Activated T-cell treated with anti-CD3 and anti-CD28 coated beads, Interleukin-2, amount 50 U/mL, for 4 hours (primary cell): Measurements from ENCODE around the gene EFNA5. TPM values are rescaled to one million over a fixed set of nuclear protein-coding genes. Genes with fewer than 3 reads are reported as not detected.

ENCODE experiments used
- ATAC-seq, 2 donors: fragments of 200-7000 bp; cut with Tn5 transposase; one replicate each; pipeline ENCODE4 v1.10.0; 2021
- DNase-seq: peaks from one replicate; pipeline ENCODE4 v3.0.0-alpha.2; 2020
- H3K27me3 Mint-ChIP-seq: one replicate; pipeline ENCODE4 v1.8.0; 2021; ENCODE audit warnings: low read depth, mixed read lengths
- H3K36me3 Mint-ChIP-seq: one replicate; pipeline ENCODE4 v1.8.0; 2022; ENCODE audit warnings: mixed read lengths; ENCODE audit not compliant: insufficient read depth
- H3K4me1 Mint-ChIP-seq: one replicate; pipeline ENCODE4 v1.8.0; 2021; ENCODE audit warnings: low read depth, mixed read lengths
- H3K4me3 Mint-ChIP-seq: one replicate; pipeline ENCODE4 v1.8.0; 2021; ENCODE audit warnings: mild to moderate bottlenecking, moderate library complexity, mixed read lengths
- H3K9me3 Mint-ChIP-seq: one replicate; pipeline ENCODE4 v1.8.0; 2021; ENCODE audit warnings: mixed read lengths
- total RNA-seq, 3 donors: library from RNA; stranded (reverse); gene quantifications; one replicate each; pipeline ENCODE4 v1.2.1, GENCODE V29; 2021

EFNA5 gene
- total RNA-seq, 3 donors from 2014 or later: 0.13 to 0.24 TPM; not detected in 1

DNA sequence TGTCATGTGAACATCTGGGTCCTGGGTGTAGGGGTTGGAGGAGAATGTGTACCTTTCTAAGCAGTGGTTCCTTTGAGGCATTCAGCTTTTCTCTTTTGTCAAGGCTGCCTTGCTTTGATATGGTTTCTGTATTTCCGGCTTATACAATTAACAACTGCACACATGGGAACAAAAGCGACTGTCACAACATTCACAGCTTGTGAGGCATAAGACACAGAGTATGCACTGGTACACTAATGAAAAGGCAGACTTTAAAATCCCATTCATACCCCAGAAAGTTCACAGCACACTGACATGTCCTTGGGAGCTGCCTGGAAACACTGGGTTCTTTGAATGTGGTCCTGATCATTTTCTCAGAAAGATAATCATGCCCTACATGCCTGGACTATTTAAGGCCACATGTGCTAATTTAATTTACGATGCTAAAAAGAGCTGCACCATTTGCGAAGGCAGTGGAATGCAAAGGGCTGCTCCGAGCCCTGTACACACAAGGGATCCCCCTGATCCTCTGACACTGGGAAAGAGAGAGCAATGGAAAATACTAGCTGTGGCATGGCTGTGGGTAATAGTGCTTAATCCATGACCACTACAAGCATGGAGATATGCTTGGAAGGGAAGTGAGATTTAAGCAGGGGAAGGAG lies 131.8 kb downstream of the EFNA5 start:
- H3K36me3 Mint-ChIP-seq: no peaks in the 10 kb centered on the region
- no peaks in the 10 kb centered on the region for H3K27me3 Mint-ChIP-seq
- ATAC-seq: no peak
- DNase-seq: no peak
- no peaks in the 10 kb centered on the region for H3K9me3 Mint-ChIP-seq
- peaks cover 9% of the 10 kb centered on the region for H3K4me1 Mint-ChIP-seq
- H3K4me3 Mint-ChIP-seq: no peak overlapping the region

DNA sequence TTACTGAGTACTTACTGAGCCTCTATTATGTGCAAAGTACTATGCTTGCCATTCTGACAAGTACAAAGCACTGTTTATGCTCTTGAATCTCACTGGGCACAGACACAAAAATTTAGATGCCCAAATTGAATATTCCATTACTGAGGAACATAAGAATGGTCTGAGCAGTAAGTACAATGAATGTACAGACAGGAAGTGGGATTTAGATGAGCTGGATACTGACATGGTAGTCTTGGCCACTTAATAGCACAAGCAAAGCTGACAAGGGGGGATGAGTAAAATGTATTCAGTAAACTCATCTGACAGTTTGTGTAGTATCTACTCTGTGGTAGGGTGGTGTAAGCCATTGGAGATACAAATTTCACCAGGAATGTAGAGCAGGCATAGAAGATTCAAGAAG lies 132.4 kb downstream of the EFNA5 start:
- Mint-ChIP-seq H3K36me3 (no peaks in the 10 kb centered on the region), H3K9me3 (no peaks in the 10 kb centered on the region), H3K27me3 (no peaks in the 10 kb centered on the region), H3K4me1 (peaks cover 9% of the 10 kb centered on the region), H3K4me3 (no peak overlapping the region)
- ATAC-seq (no peak), DNase-seq (no peak)

DNA sequence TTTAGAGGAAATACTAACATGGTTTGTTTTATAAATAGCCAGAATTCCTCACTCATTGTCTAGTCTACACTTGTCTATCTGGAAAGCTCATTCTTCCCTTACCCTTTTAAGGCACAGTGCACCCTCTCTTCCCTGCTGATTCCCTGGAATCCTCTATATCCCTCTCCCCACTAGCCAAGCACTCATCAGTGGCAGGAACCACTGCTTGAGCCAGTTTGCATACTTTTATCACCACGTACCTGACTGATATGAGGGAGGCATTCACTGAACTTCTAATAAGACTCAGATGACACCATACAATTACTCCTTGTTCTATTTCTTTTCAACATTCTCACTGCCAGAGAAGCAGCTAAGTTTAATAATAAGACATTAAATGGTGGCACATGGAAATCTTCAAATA lies 134.9 kb downstream of the EFNA5 start:
- no peak for DNase-seq
- Mint-ChIP-seq H3K9me3 (no peaks in the 10 kb centered on the region), H3K4me1 (peaks cover 9% of the 10 kb centered on the region), H3K27me3 (no peaks in the 10 kb centered on the region), H3K36me3 (no peaks in the 10 kb centered on the region), H3K4me3 (no peak overlapping the region)
- no peak for ATAC-seq

GRCh38 chr5:107533910-107534876 lies 136.5 kb downstream of the EFNA5 start:
- Mint-ChIP-seq H3K4me3 (no peak overlapping the region), H3K27me3 (no peaks in the 10 kb centered on the region), H3K9me3 (no peaks in the 10 kb centered on the region), H3K4me1 (peaks cover 9% of the 10 kb centered on the region), H3K36me3 (no peaks in the 10 kb centered on the region)
- ATAC-seq: no peak
- no peak for DNase-seq

DNA sequence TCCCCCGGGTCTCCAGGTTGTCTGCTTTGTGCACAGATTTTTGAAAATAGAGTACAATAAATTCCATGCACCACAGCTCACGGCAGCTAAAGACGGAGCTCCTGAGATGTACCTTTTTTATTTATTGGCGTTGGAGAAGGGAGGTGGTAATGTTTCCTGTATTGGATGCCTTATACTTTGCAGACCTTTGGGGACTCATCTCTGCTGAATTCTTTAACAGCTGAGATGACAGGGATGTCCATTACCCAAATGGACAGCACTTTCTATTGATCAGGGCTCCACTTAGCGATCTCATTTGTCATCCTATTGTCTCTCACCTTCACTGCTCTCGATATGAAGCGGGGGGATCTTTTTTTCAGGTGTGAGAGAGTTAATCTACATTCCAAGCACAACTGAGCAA lies 137.8 kb downstream of the EFNA5 start:
- H3K4me1 Mint-ChIP-seq: peaks cover 2% of the 10 kb centered on the region
- no peaks in the 10 kb centered on the region for H3K9me3 Mint-ChIP-seq
- ATAC-seq: no peak
- no peaks in the 10 kb centered on the region for H3K27me3 Mint-ChIP-seq
- no peak for DNase-seq
- no peaks in the 10 kb centered on the region for H3K36me3 Mint-ChIP-seq
- H3K4me3 Mint-ChIP-seq: no peak overlapping the region

GRCh38 chr5:107532169-107532878 lies 138.4 kb downstream of the EFNA5 start:
- H3K4me1 Mint-ChIP-seq: no peaks in the 10 kb centered on the region
- DNase-seq (no peak), ATAC-seq (no peak)
- no peaks in the 10 kb centered on the region for H3K36me3 Mint-ChIP-seq
- H3K4me3 Mint-ChIP-seq: no peak overlapping the region
- H3K9me3 Mint-ChIP-seq: no peaks in the 10 kb centered on the region
- H3K27me3 Mint-ChIP-seq: no peaks in the 10 kb centered on the region

DNA sequence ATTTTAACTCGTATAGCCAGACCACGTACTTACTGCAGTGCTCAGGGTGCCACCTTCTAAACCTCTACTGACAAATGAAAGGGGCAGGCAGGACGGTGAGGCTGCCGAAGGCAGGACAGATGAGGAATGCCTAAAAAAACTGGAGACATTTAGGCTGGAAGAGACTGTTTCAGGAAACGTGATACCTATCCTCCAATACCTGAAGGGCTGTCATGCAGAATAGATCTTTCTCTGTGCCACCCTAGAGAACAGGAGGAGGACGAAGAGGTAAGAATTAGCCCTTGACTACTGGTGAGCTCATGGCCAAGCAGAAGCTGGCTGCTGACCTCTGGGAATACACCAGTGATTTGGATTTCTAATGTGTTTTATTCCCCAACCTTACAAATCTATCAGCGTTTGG lies 139.4 kb downstream of the EFNA5 start:
- no peaks in the 10 kb centered on the region for H3K36me3 Mint-ChIP-seq
- H3K9me3 Mint-ChIP-seq: no peaks in the 10 kb centered on the region
- no peak overlapping the region for H3K4me3 Mint-ChIP-seq
- DNase-seq: no peak
- no peaks in the 10 kb centered on the region for H3K4me1 Mint-ChIP-seq
- ATAC-seq: no peak
- H3K27me3 Mint-ChIP-seq: no peaks in the 10 kb centered on the region

DNA sequence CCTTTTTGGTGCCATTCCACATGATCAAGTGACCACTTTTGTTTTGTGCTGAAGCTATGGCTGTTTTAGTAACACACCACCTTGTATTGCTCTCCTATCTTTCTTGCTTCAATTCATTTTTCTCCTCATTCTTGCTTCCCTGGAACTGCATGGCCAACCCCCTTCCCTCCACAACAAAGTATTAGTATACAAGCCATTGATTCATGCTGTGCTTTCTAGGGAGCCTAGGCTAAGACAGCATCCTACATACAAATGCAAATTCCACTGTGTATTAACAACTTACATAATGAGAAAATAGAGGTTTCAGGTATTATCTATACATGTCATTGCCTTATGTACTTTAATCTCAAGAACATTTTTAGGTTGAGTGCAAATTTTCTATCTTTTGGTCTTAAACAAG lies 141.1 kb downstream of the EFNA5 start:
- no peaks in the 10 kb centered on the region for H3K36me3 Mint-ChIP-seq
- H3K27me3 Mint-ChIP-seq: no peaks in the 10 kb centered on the region
- no peaks in the 10 kb centered on the region for H3K9me3 Mint-ChIP-seq
- ATAC-seq: no peak
- no peak for DNase-seq
- no peaks in the 10 kb centered on the region for H3K4me1 Mint-ChIP-seq
- H3K4me3 Mint-ChIP-seq: no peak overlapping the region

DNA sequence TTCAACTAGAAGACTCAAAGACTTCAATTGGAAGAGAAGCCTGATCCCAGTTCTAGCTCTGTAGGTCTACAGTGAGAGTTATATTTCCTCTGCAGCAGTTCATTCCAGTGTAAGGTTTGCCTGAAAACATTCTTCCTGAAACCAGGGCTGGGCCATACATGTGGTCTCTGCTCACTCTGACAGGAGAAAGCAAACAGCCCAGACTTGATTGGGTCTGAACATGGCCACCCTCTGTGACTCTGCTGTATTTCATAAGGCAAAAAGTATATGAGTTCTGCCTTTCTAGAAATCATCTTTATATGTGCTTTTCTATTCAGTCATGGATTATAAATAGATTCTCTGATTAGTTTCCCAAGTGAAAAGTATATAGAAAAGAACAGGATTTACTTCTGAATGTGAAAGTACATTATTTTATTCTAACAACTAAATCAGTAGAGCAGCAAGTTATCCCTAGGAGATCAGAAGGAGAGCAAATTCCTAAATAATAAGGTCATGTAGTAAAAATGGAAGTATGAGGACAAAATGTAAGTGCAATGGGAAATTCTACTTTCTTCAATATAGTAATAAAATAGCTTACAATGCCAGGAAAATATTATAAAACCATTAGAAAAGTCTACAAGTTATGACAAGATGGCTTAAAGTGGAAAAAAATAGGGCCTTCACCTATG lies 144.3 kb downstream of the EFNA5 start:
- no peak for ATAC-seq
- no peaks in the 10 kb centered on the region for H3K36me3 Mint-ChIP-seq

DNA sequence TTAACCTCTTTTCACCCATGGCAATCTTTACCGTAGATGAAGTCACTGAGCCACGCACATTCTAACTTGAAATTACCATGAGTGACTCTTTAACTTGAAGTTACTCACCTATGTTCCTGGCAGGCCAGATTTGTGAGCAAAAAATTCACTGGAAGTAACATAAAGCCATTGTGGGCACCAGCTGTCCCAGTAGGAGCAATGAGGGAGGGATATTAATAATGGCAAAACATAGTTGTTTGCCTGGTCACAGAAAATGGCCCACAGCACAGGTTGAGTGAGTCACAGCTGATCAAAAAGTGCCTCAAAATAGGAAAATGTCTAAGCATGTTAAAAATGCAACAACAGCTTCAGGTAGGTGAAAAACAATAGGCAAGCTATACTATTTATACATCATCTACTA lies 146.6 kb downstream of the EFNA5 start:
- Mint-ChIP-seq H3K27me3 (no peaks in the 10 kb centered on the region), H3K9me3 (no peaks in the 10 kb centered on the region), H3K4me3 (no peak overlapping the region), H3K4me1 (peaks cover 3% of the 10 kb centered on the region), H3K36me3 (no peaks in the 10 kb centered on the region)
- DNase-seq: no peak
- no peak for ATAC-seq

More for the DNA sequence above, 144.3 kb downstream of the EFNA5 start:
- Mint-ChIP-seq H3K4me3 (no peak overlapping the region), H3K27me3 (no peaks in the 10 kb centered on the region), H3K9me3 (no peaks in the 10 kb centered on the region), H3K4me1 (no peaks in the 10 kb centered on the region)
- no peak for DNase-seq

GRCh38 chr5:107523029-107523680 lies 147.6 kb downstream of the EFNA5 start:
- Mint-ChIP-seq H3K9me3 (no peaks in the 10 kb centered on the region), H3K4me3 (no peak overlapping the region), H3K36me3 (no peaks in the 10 kb centered on the region), H3K27me3 (no peaks in the 10 kb centered on the region), H3K4me1 (peaks cover 3% of the 10 kb centered on the region)
- DNase-seq: no peak
- no peak for ATAC-seq

DNA sequence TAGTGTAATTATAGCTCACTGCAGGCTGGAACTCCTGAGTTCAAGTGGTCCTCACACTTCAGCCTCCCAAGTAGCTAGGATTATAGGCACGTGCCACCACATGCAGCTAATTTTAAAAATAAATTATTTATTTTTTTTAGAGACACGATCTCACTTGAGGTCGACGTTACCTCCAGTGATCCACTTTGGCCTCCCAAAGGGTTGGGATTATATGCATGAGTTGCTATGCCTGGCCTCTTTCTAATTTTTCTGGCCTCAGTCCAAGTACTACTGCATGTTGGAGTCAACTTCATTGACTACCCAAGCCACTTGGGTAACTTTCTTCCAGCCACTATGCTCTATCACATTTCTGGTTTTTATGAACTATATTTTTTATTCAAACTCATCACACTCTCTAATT lies 148.3 kb downstream of the EFNA5 start:
- no peak overlapping the region for H3K4me3 Mint-ChIP-seq
- no peak for DNase-seq
- H3K36me3 Mint-ChIP-seq: no peaks in the 10 kb centered on the region
- ATAC-seq: no peak
- no peaks in the 10 kb centered on the region for H3K9me3 Mint-ChIP-seq
- H3K4me1 Mint-ChIP-seq: peaks cover 3% of the 10 kb centered on the region
- H3K27me3 Mint-ChIP-seq: no peaks in the 10 kb centered on the region

GRCh38 chr5:107519900-107520354 lies 150.8 kb downstream of the EFNA5 start:
- Mint-ChIP-seq H3K4me1 (peaks cover 3% of the 10 kb centered on the region), H3K36me3 (no peaks in the 10 kb centered on the region), H3K4me3 (no peak overlapping the region), H3K9me3 (no peaks in the 10 kb centered on the region), H3K27me3 (no peaks in the 10 kb centered on the region)
- ATAC-seq (no peak), DNase-seq (no peak)

GRCh38 chr5:107518616-107519015 lies 152.1 kb downstream of the EFNA5 start:
- Mint-ChIP-seq H3K4me3 (no peak overlapping the region), H3K9me3 (no peaks in the 10 kb centered on the region), H3K36me3 (no peaks in the 10 kb centered on the region), H3K27me3 (no peaks in the 10 kb centered on the region), H3K4me1 (peaks cover 3% of the 10 kb centered on the region)
- ATAC-seq: no peak
- DNase-seq: no peak
